ENCODE measurements around the gene APLF.

DNA sequence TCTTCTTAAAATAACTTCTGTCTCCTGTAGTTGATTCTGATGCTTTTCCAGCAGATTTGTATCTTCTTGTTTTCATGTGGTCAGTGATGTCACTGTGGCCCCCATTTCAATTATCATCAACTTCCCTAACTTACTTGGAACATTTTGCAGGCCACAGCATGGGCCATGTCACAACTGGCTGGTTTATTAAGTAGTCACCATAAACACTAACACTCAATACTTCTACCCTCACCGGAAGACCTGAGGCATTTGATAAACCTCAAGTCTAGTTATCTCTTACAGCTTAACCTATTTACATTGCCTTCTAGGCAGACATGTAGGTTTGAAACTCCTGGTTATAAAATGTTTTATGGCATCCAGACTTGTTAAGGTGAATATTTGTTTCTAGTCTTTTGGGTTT is 138.6 kb downstream of the APLF start:
- TF ChIP-seq, protein P1, sequence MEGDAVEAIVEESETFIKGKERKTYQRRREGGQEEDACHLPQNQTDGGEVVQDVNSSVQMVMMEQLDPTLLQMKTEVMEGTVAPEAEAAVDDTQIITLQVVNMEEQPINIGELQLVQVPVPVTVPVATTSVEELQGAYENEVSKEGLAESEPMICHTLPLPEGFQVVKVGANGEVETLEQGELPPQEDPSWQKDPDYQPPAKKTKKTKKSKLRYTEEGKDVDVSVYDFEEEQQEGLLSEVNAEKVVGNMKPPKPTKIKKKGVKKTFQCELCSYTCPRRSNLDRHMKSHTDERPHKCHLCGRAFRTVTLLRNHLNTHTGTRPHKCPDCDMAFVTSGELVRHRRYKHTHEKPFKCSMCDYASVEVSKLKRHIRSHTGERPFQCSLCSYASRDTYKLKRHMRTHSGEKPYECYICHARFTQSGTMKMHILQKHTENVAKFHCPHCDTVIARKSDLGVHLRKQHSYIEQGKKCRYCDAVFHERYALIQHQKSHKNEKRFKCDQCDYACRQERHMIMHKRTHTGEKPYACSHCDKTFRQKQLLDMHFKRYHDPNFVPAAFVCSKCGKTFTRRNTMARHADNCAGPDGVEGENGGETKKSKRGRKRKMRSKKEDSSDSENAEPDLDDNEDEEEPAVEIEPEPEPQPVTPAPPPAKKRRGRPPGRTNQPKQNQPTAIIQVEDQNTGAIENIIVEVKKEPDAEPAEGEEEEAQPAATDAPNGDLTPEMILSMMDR (IDR thresholded peaks at IDR 0.05) = no peak
- no peak for TF ChIP-seq POLR2A (IDR thresholded peaks at IDR 0.05)

All from tibial nerve (tissue), 3 donors.